Tibial nerve (tissue), 4 donors: Measurements from ENCODE around the gene RABGGTA. TPM values are rescaled to one million over a fixed set of nuclear protein-coding genes. Genes with fewer than 3 reads are reported as not detected.
A peak's percentile ranks its signal among the peaks of the same experiment; 100 is the strongest.
"Not testable (repeated sequence)": the region's sequence is repeated elsewhere in the genome, so short reads cannot be mapped to it uniquely, and the experiment has no call there.

Experiments used
- DNase-seq, 2 donors: peaks; one replicate each; pipeline ENCODE4 v3.0.0-alpha.2; 2019; ENCODE audit warnings: low spot score in 2 of 2
- H3K27ac ChIP-seq, 4 donors: fragments of 200-600 bp; sonication (generic) in 3 of 4; one replicate each; pipeline ENCODE4 v1.5.1; 2017 to 2019; ENCODE audit warnings: mild to moderate bottlenecking in 1 of 4
- H3K27me3 ChIP-seq, 2 donors: fragments of 200-600 bp; sonication (generic) in 1 of 2; one replicate each; pipeline versions ENCODE4 v1.5.1 to v1.6.0; 2017 to 2019
- H3K36me3 ChIP-seq, 3 donors: fragments of 200-600 bp; sonication (generic); one replicate each; pipeline ENCODE4 v1.5.1; 2018 to 2019
- H3K4me1 ChIP-seq, 4 donors: fragments of 200-600 bp; sonication (generic) in 3 of 4; one replicate each; pipeline ENCODE4 v1.5.1; 2017 to 2019
- H3K4me3 ChIP-seq, 4 donors: fragments of 200-600 bp; sonication (generic) in 3 of 4; one replicate each; pipeline ENCODE4 v1.5.1; 2017 to 2019; ENCODE audit warnings: mild to moderate bottlenecking in 1 of 4, moderate library complexity in 1 of 4
- H3K9me3 ChIP-seq, 4 donors: fragments of 200-600 bp; sonication (generic) in 3 of 4; one replicate each; pipeline ENCODE4 v1.5.1; 2017 to 2019
- CTCF ChIP-seq, 5 experiments: fragments of 200-600 bp in 3 of 5; fragments of 450-650 bp in 2 of 5; sonication (generic) in 3 of 5; IDR thresholded peaks; one replicate each; pipeline ENCODE4 v1.5.1; 2016 to 2019; ENCODE audit warnings: antibody characterized with exemption in 5 of 5, mild to moderate bottlenecking in 3 of 5, moderate library complexity in 2 of 5
- EP300 ChIP-seq, 2 donors: sonication (generic); formaldehyde crosslinking; IDR thresholded peaks; one replicate each; pipeline ENCODE4 v1.6.1; 2017; ENCODE audit warnings: antibody characterized with exemption in 2 of 2, mild to moderate bottlenecking in 1 of 2
- POLR2A ChIP-seq, 2 donors: fragments of 450-650 bp; IDR thresholded peaks; one replicate each; pipeline ENCODE4 v1.6.1; 2017; ENCODE audit warnings: antibody characterized with exemption in 2 of 2, mild to moderate bottlenecking in 2 of 2, moderate library complexity in 2 of 2
- WGBS, 2 donors: methylation state at CpG; one replicate each; pipeline ENCODE4 v1.1.5; 2018; 5-methylcytosine and 5-hydroxymethylcytosine counted together
- total RNA-seq, 4 donors: library from RNA; depleted of rRNA; stranded (reverse); fragments of >200 nt; gene quantifications; one replicate each; pipeline ENCODE4 v1.1.0, GENCODE V29; 2016

RABGGTA gene
- total RNA-seq, 4 donors from 2014 or later, result 36.5 to 68.4 (median 42.9) TPM

- Histone ChIP-seq H3K36me3 (peaks cover 0 to 49% (median 0%) of the 10 kb centered on the region in 3 donors), H3K4me1 (no peaks in the 10 kb centered on the region), H3K27me3 (no peaks in the 10 kb centered on the region), H3K4me3 (no peak overlapping the region), H3K27ac (no peak overlapping the region), H3K9me3 (no peaks in the 10 kb centered on the region)
- no peak for TF ChIP-seq POLR2A (IDR thresholded peaks at IDR 0.05)
- TF ChIP-seq CTCF (IDR thresholded peaks at IDR 0.05), result no peak
- TF ChIP-seq EP300 (IDR thresholded peaks at IDR 0.05), result no peak
- no peak for DNase-seq
- WGBS, 2 donors, result 50 to 55% methylated on average over 4 of the region's 4 CpGs
Observed at GRCh38 chr14:24250354-24250753, 21.0 kb downstream of the RABGGTA start.

GRCh38 chr14:24249230-24250021 lies 22.0 kb downstream of the RABGGTA start:
- Histone ChIP-seq H3K36me3 (peaks cover 0 to 40% (median 0%) of the 10 kb centered on the region in 3 donors), H3K9me3 (no peaks in the 10 kb centered on the region), H3K27me3 (no peaks in the 10 kb centered on the region), H3K4me3 (no peak overlapping the region), H3K4me1 (no peaks in the 10 kb centered on the region), H3K27ac (no peak overlapping the region)
- no peak for DNase-seq
- 71 to 78% methylated on average over 12 to 13 of the region's 13 CpGs for WGBS, 2 donors
- no peak for TF ChIP-seq CTCF (IDR thresholded peaks at IDR 0.05)
- TF ChIP-seq EP300 (IDR thresholded peaks at IDR 0.05), result no peak
- TF ChIP-seq POLR2A (IDR thresholded peaks at IDR 0.05), result no peak

DNA sequence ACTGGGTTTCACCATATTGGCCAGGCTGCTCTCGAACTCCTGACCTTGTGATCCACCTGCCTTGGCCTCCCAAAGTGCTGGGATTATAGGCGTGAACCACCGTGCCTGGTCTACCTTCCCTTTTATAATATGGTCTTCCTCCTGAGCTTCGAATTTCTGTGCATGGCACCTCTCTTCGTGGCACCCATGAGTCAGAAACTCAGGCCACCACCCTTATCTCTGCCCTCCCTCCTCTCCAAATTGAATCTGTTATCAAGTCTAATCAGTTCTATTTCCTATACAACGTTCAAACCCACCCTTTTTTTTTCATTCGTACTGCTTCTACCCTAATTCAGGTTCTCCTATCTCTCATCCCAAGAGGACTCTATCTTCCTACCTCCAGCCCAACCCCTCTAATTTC lies 24.0 kb downstream of the RABGGTA start:
- H3K27me3 ChIP-seq, result no peaks in the 10 kb centered on the region
- TF ChIP-seq EP300 (IDR thresholded peaks at IDR 0.05), result no peak
- no peak for TF ChIP-seq POLR2A (IDR thresholded peaks at IDR 0.05)
- TF ChIP-seq CTCF (IDR thresholded peaks at IDR 0.05), result no peak
- 70 to 81% methylated on average over 7 of the region's 7 CpGs for WGBS, 2 donors
- no peak overlapping the region for H3K27ac ChIP-seq
- H3K4me3 ChIP-seq, result no peak overlapping the region
- H3K9me3 ChIP-seq, result no peaks in the 10 kb centered on the region
- DNase-seq, result no peak
- peaks cover 0 to 20% (median 0%) of the 10 kb centered on the region in 3 donors for H3K36me3 ChIP-seq
- H3K4me1 ChIP-seq, result peaks cover 0 to 9% (median 7%) of the 10 kb centered on the region in 4 donors

DNA sequence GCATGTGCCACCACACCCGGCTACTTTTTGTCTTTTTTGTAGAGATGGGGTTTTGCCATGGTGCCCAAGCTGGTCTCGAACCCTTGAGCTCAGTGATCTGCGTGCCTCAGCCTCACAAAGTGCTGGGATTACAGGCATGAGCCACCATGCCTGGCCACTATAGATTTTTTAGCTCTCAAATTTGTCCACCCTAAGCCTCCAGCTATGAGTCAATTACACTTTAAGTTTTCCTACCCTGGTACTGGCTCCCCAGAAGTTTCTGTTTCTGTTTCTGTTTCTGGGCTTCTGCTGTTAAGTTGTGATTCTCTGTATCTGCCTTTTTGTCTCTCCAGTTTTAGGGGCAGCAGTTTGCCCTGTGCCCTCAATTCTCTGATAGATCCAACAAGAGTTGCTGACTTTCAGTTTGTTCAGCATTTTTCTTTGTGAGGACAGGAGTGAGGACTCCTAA lies 24.6 kb downstream of the RABGGTA start:
- peaks cover 0 to 9% (median 7%) of the 10 kb centered on the region in 4 donors for H3K4me1 ChIP-seq
- no peak for TF ChIP-seq EP300 (IDR thresholded peaks at IDR 0.05)
- TF ChIP-seq CTCF (IDR thresholded peaks at IDR 0.05), result no peak
- TF ChIP-seq POLR2A (IDR thresholded peaks at IDR 0.05), result no peak
- no peak overlapping the region for H3K4me3 ChIP-seq
- WGBS, 2 donors, result 78 to 88% methylated on average over 3 of the region's 3 CpGs
- no peaks in the 10 kb centered on the region for H3K9me3 ChIP-seq
- H3K36me3 ChIP-seq, result peaks cover 0 to 15% (median 0%) of the 10 kb centered on the region in 3 donors
- peak overlapping the region in 1 of 4 donors; percentile 28 for H3K27ac ChIP-seq
- no peaks in the 10 kb centered on the region for H3K27me3 ChIP-seq
- DNase-seq, result no peak

- WGBS, 2 donors, result 85 to 93% methylated on average over 11 of the region's 11 CpGs
- H3K27me3 ChIP-seq, H3K27ac ChIP-seq, H3K4me3 ChIP-seq, DNase-seq, H3K9me3 ChIP-seq: not testable (repeated sequence)
- H3K4me1 ChIP-seq, result peaks cover 0 to 23% (median 21%) of the 10 kb centered on the region in 4 donors
- H3K36me3 ChIP-seq, result peaks cover 3 to 18% (median 4%) of the 10 kb centered on the region in 3 donors
Observed at GRCh38 chr14:24245350-24245749, 26.0 kb downstream of the RABGGTA start.
